A549 (cell line): ENCODE measurements around the gene AADACL3. TPM values are rescaled to one million over a fixed set of nuclear protein-coding genes. Genes with fewer than 3 reads are reported as not detected.

Experiments
- ATAC-seq, 2 experiments: fragments of 200-7000 bp in 1 of 2; fragments of >200 bp in 1 of 2; cut with Nextera tagmentation in 1 of 2; cut with Tn5 transposase in 1 of 2; 3 replicates each; pipeline versions ENCODE4 v1.8.0 to v1.9.1; 2018 to 2020; ENCODE audit warnings: mild to moderate bottlenecking in 1 of 2, moderate library complexity in 1 of 2
- CTCF ChIA-PET: fragments of 300-600 bp; sonication (Branson Sonifier 250); formaldehyde crosslinking; extraction: SDS; loops from one replicate; lab custom pipeline; 2021; ENCODE audit warnings: antibody characterized with exemption, inconsistent platforms; lab: Yijun Ruan, JAX
- POLR2A ChIA-PET: fragments of 350-600 bp; formaldehyde crosslinking; extraction: SDS; loops from one replicate; lab custom pipeline; 2021; ENCODE audit warnings: antibody characterized with exemption, inconsistent platforms; lab: Yijun Ruan, JAX
- DNase-seq, 2 experiments: peaks; one replicate each; pipeline versions ENCODE4 v3.0.0 to v3.0.0-alpha.2; 2011 to 2016; ENCODE audit warnings: low read depth in 1 of 2, low spot score in 1 of 2
- FAIRE-seq: peaks from 2 replicates; lab custom pipeline; 2011; peaks lifted over from hg19 to GRCh38; lab: Jason Lieb, UNC
- H3K27ac ChIP-seq, 2 experiments: fragments of >200 bp; sonication (Bioruptor Twin); formaldehyde crosslinking; 3 replicates each; pipeline ENCODE4 v1.5.1; 2016 to 2017
- H3K4me1 ChIP-seq: fragments of >200 bp; sonication (Bioruptor Twin); formaldehyde crosslinking; 3 replicates; pipeline ENCODE4 v1.6.1; 2016
- H3K4me2 ChIP-seq: fragments of >200 bp; sonication (Bioruptor Twin); formaldehyde crosslinking; 3 replicates; pipeline ENCODE4 v1.6.1; 2016
- H3K4me3 ChIP-seq: fragments of >200 bp; sonication (Bioruptor Twin); formaldehyde crosslinking; 3 replicates; pipeline ENCODE4 v1.5.1; 2016
- H3K9me3 ChIP-seq: fragments of >200 bp; sonication (Bioruptor Twin); formaldehyde crosslinking; 3 replicates; pipeline ENCODE4 v1.6.1; 2016
- BHLHE40 ChIP-seq: IDR thresholded peaks from 2 replicates; pipeline ENCODE4 v1.6.1; 2012; ENCODE audit warnings: low read depth, low read length, inconsistent platforms
- CBX8 ChIP-seq: fragments of 200-600 bp; sonication (generic); IDR thresholded peaks from 2 replicates; pipeline ENCODE4 v1.6.1; 2016
- HOXA7 ChIP-seq: fragments of 250-450 bp; sonication (Bioruptor Pico); IDR thresholded peaks from 2 replicates; pipeline ENCODE4 v1.5.0; 2020; ENCODE audit warnings: mild to moderate bottlenecking, moderate library complexity
- KDM5A ChIP-seq: fragments of 200-600 bp; sonication (generic); IDR thresholded peaks from 2 replicates; pipeline ENCODE4 v1.6.1; 2016; ENCODE audit warnings: antibody characterized with exemption, mild to moderate bottlenecking
- NFE2L2 ChIP-seq: fragments of 150-350 bp; conservative IDR thresholded peaks from 2 replicates; pipeline ENCODE4 v1.6.1; 2014; ENCODE audit warnings: low read length
- NPAS2 ChIP-seq: fragments of 250-450 bp; sonication (Bioruptor Pico); IDR thresholded peaks from 2 replicates; pipeline ENCODE4 v1.8.0; 2022; ENCODE audit warnings: mild to moderate bottlenecking, moderate library complexity, borderline replicate concordance
- NR3C1 ChIP-seq: fragments of >200 bp; sonication (Bioruptor Twin); formaldehyde crosslinking; IDR thresholded peaks from 3 replicates; pipeline ENCODE4 v1.6.1; 2017
- RAD21 ChIP-seq, 2 experiments: fragments of >200 bp in 1 of 2; sonication (Bioruptor Twin) in 1 of 2; formaldehyde crosslinking in 1 of 2; IDR thresholded peaks in 1 of 2; conservative IDR thresholded peaks in 1 of 2; 2 replicates in 1 of 2; 3 replicates in 1 of 2; pipeline ENCODE4 v1.6.1; 2012 to 2018; ENCODE audit warnings: inconsistent platforms in 1 of 2
- RNF2 ChIP-seq: fragments of 200-600 bp; sonication (generic); IDR thresholded peaks from 2 replicates; pipeline ENCODE4 v1.6.1; 2016; ENCODE audit warnings: low read depth, mild to moderate bottlenecking, antibody characterized with exemption, moderate library complexity, borderline replicate concordance
- SMC3 ChIP-seq: fragments of >200 bp; sonication (Bioruptor Twin); formaldehyde crosslinking; IDR thresholded peaks from 3 replicates; pipeline ENCODE4 v1.6.1; 2018; ENCODE audit warnings: inconsistent platforms
- USF2 ChIP-seq: fragments of 450-650 bp; IDR thresholded peaks from 2 replicates; pipeline ENCODE4 v1.6.1; 2014; ENCODE audit warnings: antibody characterized with exemption
- ZFP36 ChIP-seq: fragments of 450-650 bp; IDR thresholded peaks from 2 replicates; pipeline ENCODE4 v1.6.1; 2014; ENCODE audit warnings: borderline replicate concordance; ENCODE audit not compliant: partially characterized antibody
- ZNF302 ChIP-seq: fragments of 250-450 bp; sonication (Bioruptor Pico); IDR thresholded peaks from 2 replicates; pipeline ENCODE4 v1.9.0; 2021; ENCODE audit warnings: inconsistent platforms, mild to moderate bottlenecking, moderate library complexity
- ZSCAN20 ChIP-seq: fragments of 250-450 bp; sonication (Bioruptor Pico); IDR thresholded peaks from 2 replicates; pipeline ENCODE4 v1.8.0; 2022; ENCODE audit warnings: mild to moderate bottlenecking, moderate library complexity
- WGBS: methylation state at CpG from one replicate; pipeline ENCODE4 v1.1.6; 2017; ENCODE audit errors: missing lambda C conversion rate; 5-methylcytosine and 5-hydroxymethylcytosine counted together
- polyA plus RNA-seq, 4 experiments: library from polyadenylated mRNA; depleted of rRNA in 3 of 4; stranded (reverse); fragments of >200 nt; fragmentation: RNase III in 1 of 4; extraction: RNeasy Plus Mini Kit Qiagen cat#74134 plus additional on column Dnase treatment in 1 of 4; gene quantifications; 2 replicates in 3 of 4; 3 replicates in 1 of 4; pipeline ENCODE4 v1.2.3, GENCODE V29; 2011 to 2017
- TF ChIP-seq, protein P1 (sequence below): fragments of >200 bp; sonication (Bioruptor Twin); formaldehyde crosslinking; IDR thresholded peaks from 3 replicates; pipeline ENCODE4 v1.5.1; 2016
- TF ChIP-seq, protein P2 (sequence below): fragments of >200 bp; sonication (Bioruptor Twin); formaldehyde crosslinking; IDR thresholded peaks from 2 replicates; pipeline ENCODE4 v1.6.1; 2016

Gene AADACL3
- polyA plus RNA-seq, 2 of the 4 experiments (the other 2 are of a cell fraction): not detected

- no peak for DNase-seq
- CTCF ChIA-PET: no interaction called here
- no peaks in the 10 kb centered on the region for H3K9me3 ChIP-seq
- no peak for FAIRE-seq
- ATAC-seq: no peak
- no peak for TF ChIP-seq NPAS2
- no peak for TF ChIP-seq NR3C1
- TF ChIP-seq, protein P1, sequence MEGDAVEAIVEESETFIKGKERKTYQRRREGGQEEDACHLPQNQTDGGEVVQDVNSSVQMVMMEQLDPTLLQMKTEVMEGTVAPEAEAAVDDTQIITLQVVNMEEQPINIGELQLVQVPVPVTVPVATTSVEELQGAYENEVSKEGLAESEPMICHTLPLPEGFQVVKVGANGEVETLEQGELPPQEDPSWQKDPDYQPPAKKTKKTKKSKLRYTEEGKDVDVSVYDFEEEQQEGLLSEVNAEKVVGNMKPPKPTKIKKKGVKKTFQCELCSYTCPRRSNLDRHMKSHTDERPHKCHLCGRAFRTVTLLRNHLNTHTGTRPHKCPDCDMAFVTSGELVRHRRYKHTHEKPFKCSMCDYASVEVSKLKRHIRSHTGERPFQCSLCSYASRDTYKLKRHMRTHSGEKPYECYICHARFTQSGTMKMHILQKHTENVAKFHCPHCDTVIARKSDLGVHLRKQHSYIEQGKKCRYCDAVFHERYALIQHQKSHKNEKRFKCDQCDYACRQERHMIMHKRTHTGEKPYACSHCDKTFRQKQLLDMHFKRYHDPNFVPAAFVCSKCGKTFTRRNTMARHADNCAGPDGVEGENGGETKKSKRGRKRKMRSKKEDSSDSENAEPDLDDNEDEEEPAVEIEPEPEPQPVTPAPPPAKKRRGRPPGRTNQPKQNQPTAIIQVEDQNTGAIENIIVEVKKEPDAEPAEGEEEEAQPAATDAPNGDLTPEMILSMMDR: no peak
- TF ChIP-seq ZNF302: no peak
- no peak for TF ChIP-seq KDM5A
- no peak for TF ChIP-seq BHLHE40
- no peak overlapping the region for H3K4me3 ChIP-seq
- H3K4me1 ChIP-seq: no peaks in the 10 kb centered on the region
- POLR2A ChIA-PET: no interaction called here
- no peak overlapping the region for H3K27ac ChIP-seq
- WGBS: 46% methylated on average over 6 of the region's 7 CpGs
- H3K4me2 ChIP-seq: no peak overlapping the region
Measured at GRCh38 chr1:12762766-12763165, 46.9 kb downstream of the AADACL3 start.

DNA sequence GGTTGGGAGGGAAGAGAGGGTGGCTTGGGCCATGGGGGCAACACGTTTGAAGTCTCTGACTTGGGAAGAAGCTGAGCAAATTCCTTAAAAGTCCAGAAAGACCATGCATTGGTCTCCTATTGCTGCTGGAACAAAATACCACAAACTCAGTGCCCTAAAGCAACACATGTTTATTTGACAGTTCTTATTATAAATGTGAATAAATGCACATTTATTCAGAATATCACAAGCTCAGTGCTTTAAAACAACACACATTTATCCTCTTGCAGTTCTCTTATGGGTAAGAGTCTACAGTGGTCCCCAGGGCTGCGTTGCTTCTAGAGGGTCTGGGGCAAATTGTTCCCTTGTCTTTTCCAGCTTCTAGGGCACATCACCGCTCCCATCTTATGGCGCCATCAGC, 47.6 kb downstream of the AADACL3 start:
- ATAC-seq (no peak), DNase-seq (no peak), FAIRE-seq (no peak)
- ChIA-PET POLR2A (no interaction called here), CTCF (no interaction called here)
- TF ChIP-seq SMC3: no peak
- no peaks in the 10 kb centered on the region for H3K9me3 ChIP-seq
- no peaks in the 10 kb centered on the region for H3K4me1 ChIP-seq
- no peak overlapping the region for H3K4me3 ChIP-seq
- H3K27ac ChIP-seq: no peak overlapping the region
- H3K4me2 ChIP-seq: no peak overlapping the region
- 49% methylated on average over 4 of the region's 4 CpGs for WGBS

GRCh38 chr1:12764016-12764415, 48.1 kb downstream of the AADACL3 start:
- DNase-seq (no peak), FAIRE-seq (no peak), ATAC-seq (no peak)
- no peak for TF ChIP-seq KDM5A
- TF ChIP-seq ZNF302: no peak
- no peak for TF ChIP-seq HOXA7 (CRISPR knock-in tag)
- TF ChIP-seq RNF2: no peak
- H3K27ac ChIP-seq: no peak overlapping the region
- no peak overlapping the region for H3K4me3 ChIP-seq
- H3K4me1 ChIP-seq: no peaks in the 10 kb centered on the region
- no peaks in the 10 kb centered on the region for H3K9me3 ChIP-seq
- ChIA-PET POLR2A (no interaction called here), CTCF (interaction anchor here (0.9 kb wide), 1 partner anchor 11 kb away, joined by 6 read pairs; no protein-coding TSS in a partner anchor)
- WGBS: 7% methylated on average over 5 of the region's 5 CpGs
- H3K4me2 ChIP-seq: no peak overlapping the region

DNA sequence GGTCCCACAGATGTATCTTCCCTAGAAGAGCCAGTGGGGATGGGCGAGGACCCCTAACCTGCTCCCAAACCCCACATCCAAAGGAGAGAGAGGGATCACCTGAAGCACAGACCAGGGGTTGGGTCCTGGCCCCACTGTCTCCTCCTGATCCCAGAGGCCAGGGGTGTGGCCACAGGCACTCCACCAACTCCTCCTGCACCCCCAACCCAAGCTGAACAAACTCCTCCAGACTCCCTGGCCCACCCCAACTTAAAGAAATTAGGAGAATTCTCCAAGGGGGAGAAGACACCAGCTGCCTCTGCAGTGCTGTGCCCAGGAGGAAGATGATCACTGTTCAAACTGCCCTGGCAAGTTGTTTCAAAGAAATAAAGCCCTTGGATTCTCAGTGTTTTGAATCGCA, 53.1 kb downstream of the AADACL3 start:
- no peak for DNase-seq
- no peaks in the 10 kb centered on the region for H3K9me3 ChIP-seq
- TF ChIP-seq HOXA7 (CRISPR knock-in tag) (no peak), ZFP36 (no peak), ZSCAN20 (CRISPR knock-in tag) (no peak), RAD21 (conservative IDR thresholded peaks at IDR 0.05 in 1 of 2, IDR thresholded peaks at IDR 0.05 in 1 of 2) (no peak), USF2 (no peak), NFE2L2 (no peak), CBX8 (no peak)
- TF ChIP-seq, protein P2, sequence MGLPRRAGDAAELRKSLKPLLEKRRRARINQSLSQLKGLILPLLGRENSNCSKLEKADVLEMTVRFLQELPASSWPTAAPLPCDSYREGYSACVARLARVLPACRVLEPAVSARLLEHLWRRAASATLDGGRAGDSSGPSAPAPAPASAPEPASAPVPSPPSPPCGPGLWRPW: no peak
- TF ChIP-seq, all 56 proteins: peak for 0
- no peaks in the 10 kb centered on the region for H3K4me1 ChIP-seq
- FAIRE-seq (no peak), ATAC-seq (no peak)
- CTCF ChIA-PET: no interaction called here
- H3K4me2 ChIP-seq: no peak overlapping the region
- no peak overlapping the region for H3K4me3 ChIP-seq
- no peak overlapping the region for H3K27ac ChIP-seq
- 0% methylated on average over 1 of the region's 2 CpGs for WGBS
- POLR2A ChIA-PET: no interaction called here
